ENCODE results near the gene MFSD6L. TPM values are rescaled to one million over a fixed set of nuclear protein-coding genes. Genes with fewer than 3 reads are reported as not detected.
A peak's percentile ranks its signal among the peaks of the same experiment; 100 is the strongest.

MFSD6L gene
- total RNA-seq, 2 donors from 2014 or later: 0.41 to 1.9 TPM

- 83% methylated on average over 13 of the region's 13 CpGs for WGBS
- H3K4me3 ChIP-seq: no peak overlapping the region
- no peaks in the 10 kb centered on the region for H3K27me3 ChIP-seq (replicated peaks; ENCODE audit: insufficient read depth)
- no peaks in the 10 kb centered on the region for H3K4me1 ChIP-seq (replicated peaks)
- no peaks in the 10 kb centered on the region for H3K9me3 ChIP-seq
- no peak overlapping the region for H3K27ac ChIP-seq
- no peaks in the 10 kb centered on the region for H3K36me3 ChIP-seq
- intact Hi-C loops (cut with DNase I): no loop called here
- no peak for TF ChIP-seq POLR2AphosphoS5 (IDR thresholded peaks at IDR 0.05)
- TF ChIP-seq POLR2A (IDR thresholded peaks at IDR 0.05): no peak
- TF ChIP-seq CTCF (IDR thresholded peaks at IDR 0.05): no peak
- DNase-seq (ENCODE audit: low spot score): no peak
Observed at GRCh38 chr17:8757189-8757588, 42.0 kb downstream of the MFSD6L start.

- Histone ChIP-seq H3K27ac (no peak overlapping the region), H3K27me3 (replicated peaks; ENCODE audit: insufficient read depth) (no peaks in the 10 kb centered on the region), H3K4me3 (no peak overlapping the region), H3K36me3 (no peaks in the 10 kb centered on the region), H3K4me1 (replicated peaks) (no peaks in the 10 kb centered on the region), H3K9me3 (no peaks in the 10 kb centered on the region)
- TF ChIP-seq POLR2A (IDR thresholded peaks at IDR 0.05) (no peak), CTCF (IDR thresholded peaks at IDR 0.05) (no peak), POLR2AphosphoS5 (IDR thresholded peaks at IDR 0.05) (no peak)
- DNase-seq (ENCODE audit: low spot score): no peak
- 91% methylated on average over 12 of the region's 12 CpGs for WGBS
- intact Hi-C loops (cut with DNase I): no loop called here
Observed at GRCh38 chr17:8755590-8756255, 43.4 kb downstream of the MFSD6L start.

- TF ChIP-seq POLR2AphosphoS5 (IDR thresholded peaks at IDR 0.05) (no peak), POLR2A (IDR thresholded peaks at IDR 0.05) (no peak), CTCF (IDR thresholded peaks at IDR 0.05) (no peak)
- intact Hi-C loops (cut with DNase I): no loop called here
- no peaks in the 10 kb centered on the region for H3K27me3 ChIP-seq (replicated peaks; ENCODE audit: insufficient read depth)
Observed at GRCh38 chr17:8754890-8755289, 44.3 kb downstream of the MFSD6L start.

GRCh38 chr17:8753976-8754440 lies 45.2 kb downstream of the MFSD6L start:
- Histone ChIP-seq H3K9me3 (no peaks in the 10 kb centered on the region), H3K27me3 (replicated peaks; ENCODE audit: insufficient read depth) (no peaks in the 10 kb centered on the region), H3K4me1 (replicated peaks) (no peaks in the 10 kb centered on the region), H3K27ac (no peak overlapping the region), H3K4me3 (no peak overlapping the region), H3K36me3 (no peaks in the 10 kb centered on the region)
- TF ChIP-seq CTCF (IDR thresholded peaks at IDR 0.05) (peak in 3 of 4 experiments; percentile 37 to 49 (median 40)), POLR2A (IDR thresholded peaks at IDR 0.05) (no peak)
- no peak for DNase-seq (ENCODE audit: low spot score)
- 27% methylated on average over 1 of the region's 1 CpG for WGBS
- intact Hi-C loops (cut with DNase I): no loop called here

More at GRCh38 chr17:8754890-8755289, 44.3 kb downstream of the MFSD6L start:
- 70% methylated on average over 8 of the region's 8 CpGs for WGBS
- no peaks in the 10 kb centered on the region for H3K9me3 ChIP-seq
- no peak overlapping the region for H3K27ac ChIP-seq
- H3K4me3 ChIP-seq: no peak overlapping the region
- H3K36me3 ChIP-seq: no peaks in the 10 kb centered on the region
- no peaks in the 10 kb centered on the region for H3K4me1 ChIP-seq (replicated peaks)
- no peak for DNase-seq (ENCODE audit: low spot score)

Data from prostate gland (tissue), 2 donors.